Upper lobe of left lung (tissue), 6 donors: ENCODE data around the gene UNC79. TPM values are rescaled to one million over a fixed set of nuclear protein-coding genes. Genes with fewer than 3 reads are reported as not detected.

ENCODE experiments used
- ATAC-seq, 2 donors: fragments of 200-7000 bp; cut with Tn5 transposase; one replicate each; pipeline ENCODE4 v1.9.1; 2022; ENCODE audit warnings: mild to moderate bottlenecking in 2 of 2, moderate library complexity in 2 of 2; ENCODE audit not compliant: low FRiP score in 2 of 2
- DNase-seq, 2 donors: peaks; one replicate each; pipeline ENCODE4 v3.0.0-alpha.2; 2019 to 2020
- H3K27ac ChIP-seq, 4 donors: fragments of 200-600 bp; sonication (generic); one replicate each; pipeline ENCODE4 v1.5.1; 2016 to 2019
- H3K27me3 ChIP-seq, 4 donors: fragments of 200-600 bp; sonication (generic); one replicate each; pipeline ENCODE4 v1.5.1; 2017 to 2019
- H3K36me3 ChIP-seq, 4 donors: fragments of 200-600 bp; sonication (generic); one replicate each; pipeline ENCODE4 v1.5.1; 2016 to 2019
- H3K4me1 ChIP-seq, 4 donors: fragments of 200-600 bp; sonication (generic); one replicate each; pipeline ENCODE4 v1.5.1; 2018 to 2019
- H3K4me3 ChIP-seq, 4 donors: fragments of 200-600 bp; sonication (generic); one replicate each; pipeline ENCODE4 v1.5.1; 2017 to 2019; ENCODE audit warnings: mild to moderate bottlenecking in 2 of 4, moderate library complexity in 1 of 4
- H3K9me3 ChIP-seq, 4 donors: fragments of 200-600 bp; sonication (generic); one replicate each; pipeline ENCODE4 v1.5.1; 2018 to 2019
- CTCF ChIP-seq, 6 experiments: fragments of 450-650 bp in 4 of 6; fragments of 200-600 bp in 2 of 6; sonication (generic) in 2 of 6; IDR thresholded peaks; one replicate each; pipeline ENCODE4 v1.5.1; 2016 to 2019; ENCODE audit warnings: antibody characterized with exemption in 6 of 6
- EP300 ChIP-seq, 4 donors: sonication (generic); formaldehyde crosslinking; IDR thresholded peaks; one replicate each; pipeline ENCODE4 v1.5.1; 2017; ENCODE audit warnings: antibody characterized with exemption in 4 of 4, control low read depth in 2 of 4
- POLR2A ChIP-seq, 4 donors: fragments of 450-650 bp; IDR thresholded peaks; one replicate each; pipeline ENCODE4 v1.5.1; 2016 to 2017; ENCODE audit warnings: antibody characterized with exemption in 4 of 4, mild to moderate bottlenecking in 2 of 4
- POLR2AphosphoS5 ChIP-seq, 2 donors: sonication (generic); formaldehyde crosslinking; IDR thresholded peaks; one replicate each; pipeline ENCODE4 v1.5.1; 2017; ENCODE audit warnings: antibody characterized with exemption in 2 of 2
- WGBS, 2 donors: methylation state at CpG; one replicate each; pipeline ENCODE4 v1.1.5; 2017 to 2018; 5-methylcytosine and 5-hydroxymethylcytosine counted together
- total RNA-seq, 6 donors: library from RNA; depleted of rRNA in 4 of 6; stranded (reverse); fragments of >200 nt in 4 of 6; gene quantifications; one replicate each; pipeline versions ENCODE4 v1.1.0 to v1.2.1, GENCODE V29; 2016 to 2021
- donor health status: DM: no; HTN: no; CAD: no; lungs with moderate emphysema.
- donor health status: DM: no; HTN: yes; CAD: no; lungs with severe emphysema.

Gene UNC79
- total RNA-seq, 6 donors from 2014 or later = 0.09 to 1.0 (median 0.14) TPM

GRCh38 chr14:93591506-93591905 is 160.8 kb downstream of the UNC79 start:
- Histone ChIP-seq H3K4me1 (no peaks in the 10 kb centered on the region), H3K27ac (no peak overlapping the region), H3K36me3 (no peaks in the 10 kb centered on the region), H3K9me3 (no peaks in the 10 kb centered on the region), H3K4me3 (no peak overlapping the region), H3K27me3 (no peaks in the 10 kb centered on the region)
- TF ChIP-seq POLR2A (IDR thresholded peaks at IDR 0.05) (no peak), POLR2AphosphoS5 (IDR thresholded peaks at IDR 0.05) (no peak), EP300 (IDR thresholded peaks at IDR 0.05) (no peak)
- DNase-seq (no peak), ATAC-seq (no peak)
- WGBS, 2 donors = 56 to 59% methylated on average over 10 of the region's 10 CpGs

- 30 to 33% methylated on average over 3 of the region's 3 CpGs for WGBS, 2 donors
- no peak overlapping the region for H3K27ac ChIP-seq
- no peaks in the 10 kb centered on the region for H3K27me3 ChIP-seq
- no peak for TF ChIP-seq POLR2AphosphoS5 (IDR thresholded peaks at IDR 0.05)
- TF ChIP-seq CTCF (IDR thresholded peaks at IDR 0.05) = no peak
- TF ChIP-seq POLR2A (IDR thresholded peaks at IDR 0.05) = no peak
- no peak for TF ChIP-seq EP300 (IDR thresholded peaks at IDR 0.05)
- DNase-seq (no peak), ATAC-seq (no peak)
- H3K36me3 ChIP-seq = no peaks in the 10 kb centered on the region
- H3K4me3 ChIP-seq = no peak overlapping the region
- H3K4me1 ChIP-seq = no peaks in the 10 kb centered on the region
- H3K9me3 ChIP-seq = no peaks in the 10 kb centered on the region
Measured at GRCh38 chr14:93592786-93593185, 162.0 kb downstream of the UNC79 start.

GRCh38 chr14:93606091-93606490 is 175.4 kb downstream of the UNC79 start:
- Histone ChIP-seq H3K4me3 (no peak overlapping the region), H3K27ac (no peak overlapping the region), H3K4me1 (no peaks in the 10 kb centered on the region), H3K36me3 (no peaks in the 10 kb centered on the region), H3K27me3 (no peaks in the 10 kb centered on the region), H3K9me3 (peaks cover 0 to 5% (median 2%) of the 10 kb centered on the region in 4 donors)
- no peak for DNase-seq
- no peak for ATAC-seq
- TF ChIP-seq EP300 (IDR thresholded peaks at IDR 0.05) (no peak), POLR2A (IDR thresholded peaks at IDR 0.05) (no peak), CTCF (IDR thresholded peaks at IDR 0.05) (no peak), POLR2AphosphoS5 (IDR thresholded peaks at IDR 0.05) (no peak)

GRCh38 chr14:93619176-93619793 is 188.5 kb downstream of the UNC79 start:
- WGBS, 2 donors = 43 to 51% methylated on average over 7 of the region's 7 CpGs
- no peak overlapping the region for H3K4me3 ChIP-seq
- H3K36me3 ChIP-seq = no peaks in the 10 kb centered on the region
- no peaks in the 10 kb centered on the region for H3K9me3 ChIP-seq
- ATAC-seq (peak in 1 of 2 donors; percentile 61), DNase-seq (peak in 1 of 2 donors; percentile 28)
- no peaks in the 10 kb centered on the region for H3K4me1 ChIP-seq
- TF ChIP-seq CTCF (IDR thresholded peaks at IDR 0.05) (peak in 4 of 6 experiments; percentile 19 to 48 (median 22)), EP300 (IDR thresholded peaks at IDR 0.05) (no peak)
- no peaks in the 10 kb centered on the region for H3K27me3 ChIP-seq
- no peak overlapping the region for H3K27ac ChIP-seq

- TF ChIP-seq POLR2AphosphoS5 (IDR thresholded peaks at IDR 0.05) (no peak), POLR2A (IDR thresholded peaks at IDR 0.05) (no peak), EP300 (IDR thresholded peaks at IDR 0.05) (no peak), CTCF (IDR thresholded peaks at IDR 0.05) (no peak)
- no peaks in the 10 kb centered on the region for H3K4me1 ChIP-seq
- DNase-seq (no peak), ATAC-seq (no peak)
- H3K27ac ChIP-seq = no peak overlapping the region
- H3K4me3 ChIP-seq = no peak overlapping the region
- no peaks in the 10 kb centered on the region for H3K9me3 ChIP-seq
- no peaks in the 10 kb centered on the region for H3K27me3 ChIP-seq
- H3K36me3 ChIP-seq = no peaks in the 10 kb centered on the region
- WGBS, 2 donors = 84 to 89% methylated on average over 4 of the region's 4 CpGs
Measured at GRCh38 chr14:93628048-93628447, 197.3 kb downstream of the UNC79 start.
